HG03103 (cell line): Measurements from ENCODE around the gene HDAC4.

ENCODE experiments used
- ATAC-seq: cut with Tn5 transposase; IDR thresholded peaks from one replicate; pipeline ENCODE4 v1.9.1; 2021; ENCODE audit warnings: low read depth; ENCODE audit not compliant: unreplicated experiment

Gene HDAC4

DNA sequence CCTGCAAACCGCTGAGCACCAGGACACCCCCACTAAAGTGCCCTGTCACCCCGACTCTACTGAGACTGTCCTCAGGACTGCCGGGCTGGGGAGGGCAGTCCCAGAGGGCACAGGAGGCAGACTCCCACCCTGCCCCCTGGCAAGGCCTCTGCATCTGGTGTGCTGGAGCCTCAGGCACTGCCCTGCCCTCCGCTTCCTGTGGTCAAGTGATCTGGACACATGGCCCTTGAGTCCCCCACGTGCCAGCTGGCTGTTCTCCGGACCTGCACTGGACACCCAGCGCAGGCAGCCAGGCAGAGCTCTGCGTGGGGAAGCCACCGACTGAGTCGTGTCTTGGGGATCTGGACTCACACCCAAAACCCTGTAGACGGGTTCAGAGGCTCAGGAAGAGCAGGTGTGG, 335.3 kb downstream of the HDAC4 start:
- no peak for ATAC-seq

GRCh38 chr2:239064891-239065290, 335.9 kb downstream of the HDAC4 start:
- no peak for ATAC-seq

- no peak for ATAC-seq
Observed at GRCh38 chr2:239064253-239064652, 336.6 kb downstream of the HDAC4 start.

DNA sequence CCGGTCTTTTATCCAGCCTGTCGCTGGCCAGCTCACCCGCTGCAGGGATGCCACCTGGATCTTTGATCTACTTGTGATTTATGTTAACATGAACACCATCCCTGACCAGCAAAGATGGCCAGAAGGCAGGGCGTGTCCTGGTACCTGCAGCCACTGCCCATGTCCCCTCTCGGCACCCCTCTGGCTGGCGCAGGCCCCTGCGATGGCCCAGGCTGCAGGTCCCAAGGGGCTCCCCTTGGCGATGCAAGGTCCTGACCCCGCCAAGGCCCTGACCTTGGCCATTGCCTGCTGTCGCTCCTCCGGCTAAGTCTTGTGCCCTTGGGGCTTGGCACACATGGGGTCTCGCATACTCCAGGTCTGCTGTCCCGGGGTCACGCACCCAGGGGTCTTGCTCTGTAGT, 338.1 kb downstream of the HDAC4 start:
- no peak for ATAC-seq

DNA sequence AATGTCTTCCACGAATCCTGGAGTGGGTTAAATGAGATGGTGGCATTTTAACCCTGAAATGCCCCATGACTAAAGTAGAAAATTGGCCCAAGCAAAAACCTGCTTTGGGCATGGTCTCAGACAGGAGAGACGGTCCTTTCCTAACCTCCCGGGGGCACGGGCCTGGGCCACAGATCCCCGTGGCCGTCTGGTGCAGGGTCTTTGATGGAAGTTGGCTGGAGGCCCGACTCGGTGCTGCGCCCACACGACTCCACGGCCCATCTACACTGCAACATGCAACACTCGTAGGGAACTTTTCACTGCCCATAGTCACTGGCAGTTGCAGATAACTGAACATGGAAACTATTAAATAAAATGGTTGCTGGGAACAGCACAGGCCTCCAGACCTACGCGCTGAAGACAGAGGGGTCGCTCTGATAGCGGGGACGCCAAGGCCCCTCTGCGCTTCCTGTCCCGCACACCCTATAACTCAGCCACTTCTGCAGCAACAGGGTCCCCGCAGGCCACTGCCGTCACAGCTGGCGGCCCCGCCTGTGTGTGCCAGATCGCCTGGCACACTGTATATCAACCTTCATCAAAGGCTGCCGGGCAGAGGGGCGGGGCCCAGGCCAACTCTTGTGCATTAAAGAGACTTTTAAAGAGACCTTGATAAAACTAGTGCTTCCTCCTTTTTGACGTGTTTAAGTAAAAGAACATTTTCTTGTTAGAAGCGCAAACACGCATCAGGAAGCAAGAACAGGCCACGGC, 338.8 kb downstream of the HDAC4 start:
- ATAC-seq, result no peak

DNA sequence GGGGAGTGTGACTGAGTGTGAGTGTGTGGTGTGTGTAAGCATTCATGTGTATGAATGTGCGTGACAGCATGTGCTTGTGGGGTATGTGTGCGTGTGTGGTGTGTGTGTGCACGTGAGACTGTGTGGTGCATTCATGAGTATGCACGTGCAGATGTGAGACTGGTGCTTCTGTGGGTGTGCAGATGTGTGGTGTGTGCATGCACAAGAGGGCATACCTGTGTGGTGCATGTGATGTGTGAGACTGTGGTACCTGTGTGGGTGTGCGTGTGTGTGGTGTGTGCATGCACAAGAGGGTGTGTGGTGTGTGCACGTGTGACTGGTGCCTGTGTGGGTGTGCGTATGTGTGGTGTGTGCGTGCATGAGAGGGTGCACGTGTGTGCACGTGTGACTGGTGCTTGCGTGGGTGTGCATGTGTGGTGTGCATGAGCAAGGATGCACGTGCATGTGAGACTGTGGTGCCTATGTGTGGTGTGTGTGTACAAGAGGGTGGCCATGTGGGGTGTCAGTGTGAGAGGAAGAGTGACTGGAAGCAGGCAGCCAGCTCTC, 339.6 kb downstream of the HDAC4 start:
- ATAC-seq, result no peak

GRCh38 chr2:239060676-239061075, 340.1 kb downstream of the HDAC4 start:
- no peak for ATAC-seq

DNA sequence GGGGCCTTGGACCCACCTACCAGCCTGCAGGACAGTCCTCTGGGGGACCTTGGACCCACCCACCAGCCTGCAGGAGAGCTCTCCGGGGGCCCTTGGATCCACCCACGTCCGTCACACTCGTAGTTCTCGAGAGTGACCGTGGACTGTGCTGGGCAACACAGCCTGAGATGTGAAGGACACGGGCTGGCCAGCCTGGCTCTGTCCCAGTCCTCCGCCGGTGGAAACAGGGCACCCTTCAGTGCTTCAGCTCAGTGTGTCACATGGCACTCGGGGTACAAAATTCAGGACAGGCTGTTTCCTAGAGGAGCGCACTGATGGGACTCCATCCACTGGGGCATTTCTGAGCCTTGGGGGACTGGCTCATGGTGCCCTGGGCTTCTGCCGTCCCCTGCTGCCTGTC, 341.0 kb downstream of the HDAC4 start:
- no peak for ATAC-seq

DNA sequence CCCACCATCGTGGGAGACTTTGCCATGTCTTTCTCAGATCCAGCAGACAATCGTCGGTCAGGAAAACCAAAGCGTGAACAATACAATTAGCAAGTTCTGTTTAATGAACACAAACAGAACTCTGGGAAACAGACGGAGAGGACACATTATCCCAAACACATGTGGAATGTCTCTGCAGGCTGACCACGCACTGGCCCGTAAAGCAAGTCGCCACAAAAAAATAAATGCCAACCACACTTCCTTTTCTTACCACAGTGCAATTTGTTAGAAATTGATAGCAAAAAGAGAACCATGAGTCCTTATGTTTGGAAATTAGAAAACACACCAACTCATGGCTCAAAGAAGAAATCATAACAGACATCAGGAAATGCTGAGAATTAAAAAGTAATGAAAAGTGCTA, 342.1 kb downstream of the HDAC4 start:
- no peak for ATAC-seq

DNA sequence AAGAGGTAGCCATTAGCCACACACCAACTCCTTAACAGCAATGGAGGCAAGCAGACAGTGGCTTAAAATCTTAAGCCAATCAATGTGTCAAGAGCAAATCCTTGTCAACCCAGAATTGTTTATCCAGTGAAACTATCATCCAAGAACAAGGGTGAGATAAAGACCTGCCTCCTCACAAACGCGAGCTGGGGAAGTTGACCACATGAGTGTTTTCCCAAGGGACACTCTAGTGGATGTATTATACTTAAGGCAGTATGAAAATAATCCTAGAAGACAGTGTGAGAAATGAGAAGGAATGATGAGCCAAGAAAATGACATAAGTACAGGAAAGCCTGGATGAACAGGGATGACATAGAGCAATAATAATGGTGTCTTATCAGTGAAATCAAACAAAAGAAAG, 343.3 kb downstream of the HDAC4 start:
- ATAC-seq, result no peak

DNA sequence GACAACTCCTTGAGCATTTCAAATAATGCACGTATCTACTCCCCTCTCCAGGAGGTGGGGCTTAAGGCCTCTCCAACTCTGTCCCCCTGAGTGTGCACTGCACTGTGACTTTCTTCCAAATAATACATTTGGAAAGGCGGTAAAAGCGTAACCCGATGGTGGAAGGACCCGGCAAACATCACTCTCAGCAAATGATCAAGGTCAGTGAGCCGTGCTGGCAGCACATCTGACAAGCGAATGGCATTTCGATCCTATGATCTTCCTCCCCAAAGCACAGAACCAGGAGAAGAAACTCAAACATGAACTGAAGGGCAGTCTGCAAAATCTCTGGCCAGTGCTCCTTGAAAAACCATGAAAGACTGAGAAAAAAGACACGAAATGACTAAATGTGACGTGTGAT, 344.2 kb downstream of the HDAC4 start:
- no peak for ATAC-seq

DNA sequence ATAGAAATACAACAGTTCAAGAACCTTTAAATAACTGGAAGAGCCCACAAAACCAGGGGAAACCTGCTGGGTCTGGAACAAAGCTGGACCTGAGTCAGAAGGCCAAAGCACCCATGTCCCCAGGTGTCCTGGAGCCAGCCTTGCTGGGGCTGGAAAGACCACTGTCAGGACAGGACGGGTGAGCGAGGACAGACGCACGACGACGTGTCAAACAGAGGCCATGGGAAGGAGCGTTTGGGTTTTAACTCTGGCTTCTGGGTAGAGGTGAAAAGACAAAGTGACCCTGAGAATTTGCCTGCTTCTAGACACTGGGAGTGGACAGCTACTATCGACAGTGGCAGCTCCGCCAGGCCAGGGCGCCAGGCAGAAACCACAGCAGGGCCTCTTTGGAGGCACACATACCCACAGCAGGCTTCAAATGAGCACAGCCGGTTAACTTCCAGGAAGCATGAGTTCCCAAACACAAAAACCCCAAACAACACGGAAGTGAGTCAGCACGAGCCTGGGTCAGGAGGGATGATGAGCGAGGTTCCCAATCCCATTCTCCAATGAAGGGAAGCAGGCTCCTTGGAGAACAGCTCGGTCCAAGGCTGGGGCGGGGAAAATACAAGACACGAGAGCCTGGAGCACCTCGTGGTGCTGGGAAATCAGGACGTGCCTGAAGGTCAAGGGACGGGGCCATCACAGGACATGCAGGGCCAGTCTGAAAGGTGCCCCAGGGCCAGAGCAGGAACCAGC, 344.9 kb downstream of the HDAC4 start:
- ATAC-seq, result no peak

DNA sequence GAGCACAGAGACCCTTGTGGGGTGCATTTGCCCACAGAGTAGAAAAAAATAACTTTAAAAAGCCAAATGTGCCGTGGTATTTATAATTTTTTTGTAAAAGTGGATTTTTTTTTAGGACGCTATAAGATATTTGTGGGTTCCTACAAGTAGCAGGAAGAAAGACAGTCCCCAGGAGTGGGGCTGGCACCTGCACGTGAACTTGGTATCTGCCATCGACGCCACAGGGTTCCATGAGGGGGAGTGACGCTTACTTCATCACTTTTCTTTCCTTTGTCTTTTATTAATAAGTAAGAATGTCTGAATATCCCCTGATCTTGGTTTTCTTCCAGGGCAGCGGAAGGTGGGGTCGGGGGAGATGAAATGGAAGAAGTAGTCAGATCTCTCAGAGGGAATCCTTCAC, 345.9 kb downstream of the HDAC4 start:
- no peak for ATAC-seq

- ATAC-seq, result no peak
Observed at GRCh38 chr2:239053801-239054503, 346.9 kb downstream of the HDAC4 start.

- ATAC-seq, result no peak
Observed at GRCh38 chr2:239052798-239053665, 347.8 kb downstream of the HDAC4 start.

DNA sequence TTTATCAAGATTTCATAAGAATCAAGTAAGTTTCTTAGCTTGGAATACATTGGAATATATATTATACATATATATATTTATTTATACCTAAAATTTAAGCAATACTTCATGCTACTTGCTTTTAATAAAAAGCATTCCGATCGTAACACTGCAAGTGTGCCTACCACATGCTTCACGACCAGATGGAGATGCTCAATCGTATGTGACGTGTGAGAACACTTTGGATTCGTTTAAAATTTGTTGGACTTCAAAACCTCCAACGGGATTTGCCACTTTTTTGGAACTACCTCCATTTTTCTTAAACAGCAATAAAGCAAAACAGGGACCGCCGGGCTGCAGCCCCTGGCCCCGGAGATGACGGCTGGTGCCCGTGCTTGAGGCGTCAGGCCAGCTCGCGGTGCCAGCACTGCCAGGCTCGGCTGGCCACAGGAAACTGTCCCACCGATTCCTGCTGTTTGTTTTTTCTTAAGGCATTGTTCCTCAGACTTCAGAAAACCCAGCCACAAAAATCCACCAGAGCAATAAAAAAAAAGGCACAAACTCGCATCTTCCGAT, 348.9 kb downstream of the HDAC4 start:
- ATAC-seq, result no peak

- no peak for ATAC-seq
Observed at GRCh38 chr2:239050252-239050649, 350.6 kb downstream of the HDAC4 start.

DNA sequence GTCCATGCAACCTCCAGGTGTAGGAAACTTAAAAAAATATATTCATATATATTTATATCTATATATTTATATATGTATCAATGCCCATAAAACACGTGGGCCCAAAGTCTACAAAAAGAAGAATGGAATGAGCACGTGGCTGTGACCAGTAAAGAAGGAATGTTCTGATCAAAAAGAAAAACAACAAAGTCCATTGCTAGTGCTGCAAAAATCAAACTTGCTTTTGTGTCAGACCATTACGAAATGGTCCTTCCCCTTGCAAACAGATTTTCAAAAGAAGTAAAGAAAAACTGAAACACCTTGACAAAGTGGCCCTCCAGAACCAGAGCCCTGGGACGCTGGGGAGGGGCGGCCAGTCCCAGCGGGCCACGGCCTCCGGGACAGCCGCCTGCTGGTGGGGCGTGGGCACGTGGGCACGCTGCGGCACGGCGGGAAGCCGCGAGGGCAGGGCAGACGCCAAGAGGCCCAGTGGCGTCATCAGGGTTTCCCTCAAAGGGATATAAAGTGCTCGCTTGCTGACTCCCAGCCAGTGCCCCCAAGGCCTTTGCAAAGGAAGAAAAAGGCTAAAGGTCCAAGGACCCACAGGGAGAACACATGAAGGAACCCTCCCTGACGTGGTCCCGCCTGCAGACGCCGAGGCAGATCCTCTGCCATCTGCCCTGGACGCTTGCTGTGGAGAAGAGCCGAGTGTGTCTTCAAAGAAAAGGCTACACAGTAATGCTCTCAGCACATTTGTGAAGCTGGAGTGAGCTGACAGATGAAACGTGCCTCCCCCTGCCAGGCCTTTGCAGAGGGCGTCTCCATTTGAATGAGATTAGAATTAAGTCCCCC, 351.2 kb downstream of the HDAC4 start:
- no peak for ATAC-seq

- no peak for ATAC-seq
Observed at GRCh38 chr2:239048736-239049135, 352.1 kb downstream of the HDAC4 start.
